Ovary (tissue), 3 donors: ENCODE results near the gene C17orf100.

Experiments used
- CTCF ChIP-seq, 3 donors: fragments of 450-650 bp in 2 of 3; fragments of 200-600 bp in 1 of 3; IDR thresholded peaks; one replicate each; pipeline versions ENCODE4 v1.5.1 to v1.8.0; 2016 to 2022; ENCODE audit warnings: antibody characterized with exemption in 3 of 3, mild to moderate bottlenecking in 1 of 3
- EP300 ChIP-seq: sonication (generic); formaldehyde crosslinking; IDR thresholded peaks from one replicate; pipeline ENCODE4 v1.6.1; 2017; ENCODE audit warnings: antibody characterized with exemption
- POLR2A ChIP-seq: fragments of 450-650 bp; IDR thresholded peaks from one replicate; pipeline ENCODE4 v1.6.1; 2017; ENCODE audit warnings: antibody characterized with exemption, mild to moderate bottlenecking, moderate library complexity
- donor health status: DM: no; HTN: no; CAD: no.

- TF ChIP-seq CTCF (IDR thresholded peaks at IDR 0.05) (no peak), POLR2A (no peak), EP300 (no peak)
Measured at GRCh38 chr17:6667516-6667915, 16.0 kb downstream of the C17orf100 start.
